RWPE2 (cell line): ENCODE measurements around the gene DBH.

Experiments
- ATAC-seq: fragments of 200-7000 bp; cut with Tn5 transposase; 3 replicates; pipeline ENCODE4 v1.9.1; 2021; ENCODE audit warnings: low read depth
- DNase-seq: peaks from one replicate; pipeline ENCODE4 v3.0.0-alpha.2; 2020; ENCODE audit warnings: low spot score
- H3K27ac ChIP-seq: fragments of 450-650 bp; 2 replicates; pipeline ENCODE4 v1.5.1; 2017; ENCODE audit warnings: mild to moderate bottlenecking; ENCODE audit not compliant: poor library complexity, severe bottlenecking
- H3K27me3 ChIP-seq: fragments of 250-450 bp; sonication (Bioruptor Pico); 2 replicates; pipeline ENCODE4 v1.5.1; 2021; ENCODE audit warnings: mild to moderate bottlenecking, moderate library complexity; ENCODE audit not compliant: insufficient read depth, poor library complexity, severe bottlenecking
- H3K36me3 ChIP-seq: fragments of 250-450 bp; sonication (Bioruptor Pico); 2 replicates; pipeline ENCODE4 v1.5.1; 2020; ENCODE audit warnings: low read depth, mild to moderate bottlenecking, moderate library complexity
- H3K4me1 ChIP-seq: fragments of 250-450 bp; sonication (Bioruptor Pico); 2 replicates; pipeline ENCODE4 v1.5.1; 2021; ENCODE audit warnings: mild to moderate bottlenecking, moderate library complexity; ENCODE audit not compliant: insufficient read depth, poor library complexity, severe bottlenecking
- H3K4me3 ChIP-seq: fragments of 250-450 bp; sonication (Bioruptor Pico); 2 replicates; pipeline ENCODE4 v1.5.1; 2021; ENCODE audit warnings: mild to moderate bottlenecking, moderate library complexity; ENCODE audit not compliant: severe bottlenecking
- H3K9me3 ChIP-seq: fragments of 250-450 bp; sonication (Bioruptor Pico); 2 replicates; pipeline ENCODE4 v1.5.1; 2021; ENCODE audit warnings: mild to moderate bottlenecking, moderate library complexity; ENCODE audit not compliant: severe bottlenecking
- CTCF ChIP-seq: fragments of 450-650 bp; IDR thresholded peaks from one replicate; pipeline ENCODE4 v1.5.1; 2017; ENCODE audit warnings: mild to moderate bottlenecking, moderate library complexity; ENCODE audit not compliant: poor library complexity, severe bottlenecking

The DBH gene

GRCh38 chr9:133707065-133707762, 71.1 kb downstream of the DBH start:
- no peak for TF ChIP-seq CTCF
- no peaks in the 10 kb centered on the region for H3K9me3 ChIP-seq
- H3K36me3 ChIP-seq: no peaks in the 10 kb centered on the region
- no peak for ATAC-seq
- H3K4me3 ChIP-seq: no peak overlapping the region
- DNase-seq: no peak
- H3K4me1 ChIP-seq: peaks cover 8% of the 10 kb centered on the region
- peaks cover 11% of the 10 kb centered on the region for H3K27me3 ChIP-seq
- H3K27ac ChIP-seq: no peak overlapping the region

GRCh38 chr9:133707763-133708245, 71.6 kb downstream of the DBH start:
- TF ChIP-seq CTCF: no peak
- Histone ChIP-seq H3K4me3 (no peak overlapping the region), H3K4me1 (peaks cover 8% of the 10 kb centered on the region), H3K9me3 (no peaks in the 10 kb centered on the region), H3K36me3 (no peaks in the 10 kb centered on the region), H3K27ac (no peak overlapping the region), H3K27me3 (peaks cover 5% of the 10 kb centered on the region)
- ATAC-seq (no peak), DNase-seq (peak; percentile 48)

GRCh38 chr9:133708246-133709014, 72.3 kb downstream of the DBH start:
- no peak for ATAC-seq
- peak; percentile 43 for DNase-seq
- Histone ChIP-seq H3K4me1 (peaks cover 8% of the 10 kb centered on the region), H3K4me3 (no peak overlapping the region), H3K27me3 (no peaks in the 10 kb centered on the region), H3K36me3 (no peaks in the 10 kb centered on the region), H3K9me3 (no peaks in the 10 kb centered on the region), H3K27ac (no peak overlapping the region)
- TF ChIP-seq CTCF: no peak
